Thoracic aorta (tissue), 2 donors: ENCODE measurements around the gene TNFAIP2. TPM values are rescaled to one million over a fixed set of nuclear protein-coding genes. Genes with fewer than 3 reads are reported as not detected.

ENCODE experiments used
- total RNA-seq, 2 donors: library from RNA; depleted of rRNA; stranded (reverse); fragments of >200 nt; gene quantifications; one replicate each; pipeline versions ENCODE4 v1.1.0 to v1.2.3, GENCODE V29; 2016

TNFAIP2 gene
- total RNA-seq, 2 donors from 2014 or later: 135 to 228 TPM

Other genes starting within 250 kb of the TNFAIP2 start
- gene AMN, start 200.8 kb upstream of the TNFAIP2 start, total RNA-seq: 1 to 10 TPM in 1 of 2 donors, not detected in 1; 2.4 TPM
- gene CDC42BPB, start 65.9 kb upstream of the TNFAIP2 start, total RNA-seq: 100 to 1,000 TPM; 121 to 133 TPM
- not detected for gene LBHD2, start 39.3 kb upstream of the TNFAIP2 start, total RNA-seq
- not detected for gene EXOC3L4, start 28.7 kb upstream of the TNFAIP2 start, total RNA-seq
- gene EIF5, start 210.8 kb downstream of the TNFAIP2 start, total RNA-seq: 100 to 1,000 TPM in 1 of 2 donors, 10 to 100 TPM in 1; 89.2 to 373 TPM